ENCODE measurements around the gene PTPN5.
"Not testable (repeated sequence)": the region's sequence is repeated elsewhere in the genome, so short reads cannot be mapped to it uniquely, and the experiment has no call there.

The PTPN5 gene

DNA sequence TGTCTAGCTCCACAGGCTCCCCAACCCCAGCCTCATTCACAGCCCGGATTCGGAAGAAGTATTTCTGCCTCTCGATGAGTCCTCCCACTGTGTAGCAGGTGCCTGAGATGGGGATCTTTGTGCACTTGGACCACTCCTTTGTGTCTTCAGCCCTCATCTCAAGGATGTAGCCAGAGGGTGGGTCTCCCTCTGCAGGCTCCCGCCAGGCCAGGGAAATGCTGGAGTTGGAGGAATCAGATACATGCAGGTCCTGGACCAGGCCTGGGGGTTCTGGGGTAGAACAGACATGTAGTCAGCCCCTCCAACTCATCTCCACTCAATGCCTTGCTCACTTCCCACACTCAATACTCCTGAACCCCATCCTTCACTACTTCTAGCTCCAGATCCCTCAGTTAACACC is 82.2 kb downstream of the PTPN5 start:
- no peak for DNase-seq (ENCODE audit: low read depth)

- DNase-seq (ENCODE audit: low read depth): no peak
Measured at GRCh38 chr11:18707811-18708340, 83.7 kb downstream of the PTPN5 start.

GRCh38 chr11:18706330-18707243 is 85.0 kb downstream of the PTPN5 start:
- DNase-seq (ENCODE audit: low read depth): no peak

DNA sequence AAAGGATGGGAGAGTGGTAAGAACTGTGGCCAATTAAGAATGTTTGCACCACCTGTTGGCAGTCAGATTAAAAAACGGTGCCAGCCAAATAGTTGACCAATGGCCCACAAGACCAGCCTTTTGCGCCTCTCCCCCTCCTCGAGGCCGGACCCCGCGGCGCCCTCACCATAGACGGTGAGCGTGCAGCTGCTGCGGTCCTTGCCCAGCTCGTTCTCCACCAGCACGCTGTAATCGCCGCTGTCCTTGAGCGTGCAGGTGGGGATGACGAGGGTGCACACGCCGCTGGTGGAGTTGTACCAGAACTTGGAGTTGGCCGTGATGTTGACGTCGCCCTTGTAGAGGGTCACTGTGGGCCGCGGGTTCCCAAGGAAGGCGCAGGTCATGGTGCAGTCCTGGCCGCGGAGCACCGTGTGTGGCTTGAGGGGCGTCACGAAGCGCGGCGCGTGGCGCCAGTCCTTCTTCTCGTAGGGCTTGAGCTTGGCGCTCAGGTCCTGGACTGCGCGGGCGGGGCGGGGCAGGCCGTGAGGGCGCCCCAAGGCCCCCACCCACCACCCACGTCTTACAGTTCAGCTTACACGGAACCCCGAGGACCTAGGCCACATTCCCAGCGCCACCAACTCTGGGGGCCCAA is 85.8 kb downstream of the PTPN5 start:
- DNase-seq (ENCODE audit: low read depth): no peak

- no peak for DNase-seq (ENCODE audit: low read depth)
Measured at GRCh38 chr11:18704698-18705097, 86.9 kb downstream of the PTPN5 start.

DNA sequence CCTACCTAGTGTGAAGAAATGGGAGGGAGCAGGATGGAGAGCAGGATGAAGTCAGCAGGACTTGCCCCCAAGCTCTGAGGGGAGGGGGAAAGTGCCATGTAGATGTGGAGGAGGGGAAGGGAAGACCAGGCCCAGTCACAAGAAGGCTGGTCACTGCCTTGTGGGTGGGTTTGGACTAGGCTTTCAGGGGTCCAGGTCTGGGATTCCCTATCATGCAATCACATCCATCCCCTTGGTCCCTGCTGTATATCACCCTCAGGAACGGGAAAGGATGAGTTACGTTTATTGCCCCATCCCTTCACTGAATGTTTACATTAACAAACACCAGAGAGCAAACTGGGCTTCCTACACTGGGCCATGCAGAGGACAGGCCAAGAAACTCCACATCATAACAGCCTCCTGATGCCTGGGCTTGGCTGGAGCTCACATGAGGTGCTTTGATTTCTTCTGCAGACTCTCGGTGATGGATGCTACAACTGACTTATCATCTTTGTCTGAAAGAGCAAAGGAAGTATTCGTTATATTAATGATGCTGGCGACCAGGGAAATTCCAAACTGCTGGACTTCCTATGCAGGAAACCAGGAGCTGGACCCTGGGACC is 87.5 kb downstream of the PTPN5 start:
- DNase-seq (ENCODE audit: low read depth): no peak

DNA sequence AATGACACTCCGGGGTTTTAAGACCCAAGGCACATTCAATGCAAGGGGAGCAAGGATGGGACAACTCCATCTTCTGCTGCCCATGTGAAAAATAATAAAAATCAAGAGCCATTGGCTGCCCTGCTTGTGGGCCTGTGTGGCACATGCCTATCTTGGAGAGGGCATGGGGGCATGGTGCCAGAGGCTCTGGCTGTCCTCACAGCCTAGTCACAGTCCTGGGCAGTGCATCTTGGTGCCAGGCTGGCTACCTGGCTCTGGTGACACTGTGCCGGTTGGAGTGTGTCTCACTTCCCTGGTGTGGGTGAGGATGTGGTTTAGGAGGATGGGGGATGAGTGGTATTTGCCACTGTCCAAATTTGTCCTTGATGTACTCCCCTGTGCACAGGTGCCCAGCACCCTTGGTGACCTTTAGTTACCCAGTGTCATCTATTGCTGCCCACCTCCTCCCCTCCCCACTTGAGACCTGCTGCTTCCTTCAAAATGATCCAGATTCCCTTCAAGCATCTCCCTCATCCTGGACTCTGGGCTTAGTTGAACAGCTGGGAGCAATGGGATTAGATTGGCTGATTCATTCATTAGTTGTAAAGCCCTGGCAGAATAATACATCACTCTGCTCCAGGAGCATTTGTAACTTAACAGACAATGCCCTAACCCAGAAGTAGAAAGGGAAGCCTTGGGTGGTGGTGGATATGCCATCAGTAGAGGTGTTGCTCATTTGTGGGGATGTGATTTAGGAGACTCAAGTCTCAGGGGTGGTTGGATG is 88.4 kb downstream of the PTPN5 start:
- DNase-seq (ENCODE audit: low read depth): no peak

DNA sequence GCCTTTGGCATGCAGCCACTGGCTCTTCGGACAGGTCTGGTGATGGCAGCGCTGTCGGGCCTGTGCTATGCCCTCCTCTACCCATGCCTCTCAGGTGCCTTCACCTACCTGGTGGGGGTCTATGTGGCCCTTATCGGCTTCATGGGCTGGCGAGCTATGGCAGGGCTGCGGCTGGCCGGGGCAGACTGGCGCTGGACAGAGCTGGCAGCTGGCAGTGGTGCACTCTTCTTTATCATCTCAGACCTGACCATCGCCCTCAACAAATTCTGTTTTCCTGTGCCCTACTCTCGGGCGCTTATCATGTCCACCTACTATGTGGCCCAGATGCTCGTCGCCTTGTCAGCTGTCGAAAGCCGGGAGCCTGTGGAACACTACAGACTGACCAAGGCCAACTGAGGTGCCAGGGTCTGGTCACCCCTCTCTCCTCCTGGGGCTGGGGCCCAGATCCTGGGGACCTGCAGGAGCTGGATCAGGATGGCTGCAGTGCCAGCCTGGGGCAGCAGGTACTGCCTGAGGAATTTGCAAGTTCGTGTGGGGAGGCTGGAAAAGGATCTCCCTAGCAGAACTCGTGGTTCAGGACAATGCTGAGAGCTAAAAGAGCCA is 89.9 kb downstream of the PTPN5 start:
- no peak for DNase-seq (ENCODE audit: low read depth)

DNA sequence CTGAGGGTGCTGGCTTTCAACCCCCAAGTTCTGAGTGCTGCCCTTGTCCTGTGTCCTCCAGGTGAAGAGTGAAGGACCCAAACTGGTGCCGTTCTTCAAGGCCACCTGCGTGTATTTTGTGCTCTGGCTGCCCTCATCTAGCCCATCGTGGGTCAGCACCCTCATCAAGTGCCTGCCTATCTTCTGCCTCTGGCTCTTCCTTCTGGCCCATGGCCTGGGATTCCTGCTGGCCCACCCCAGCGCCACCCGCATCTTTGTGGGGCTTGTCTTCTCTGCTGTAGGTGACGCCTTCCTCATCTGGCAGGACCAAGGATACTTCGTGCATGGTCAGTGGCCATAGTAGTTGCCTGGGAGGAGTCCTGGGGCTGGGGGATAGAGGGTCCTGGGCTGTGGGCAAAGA is 90.7 kb downstream of the PTPN5 start:
- DNase-seq (ENCODE audit: low read depth): no peak

DNA sequence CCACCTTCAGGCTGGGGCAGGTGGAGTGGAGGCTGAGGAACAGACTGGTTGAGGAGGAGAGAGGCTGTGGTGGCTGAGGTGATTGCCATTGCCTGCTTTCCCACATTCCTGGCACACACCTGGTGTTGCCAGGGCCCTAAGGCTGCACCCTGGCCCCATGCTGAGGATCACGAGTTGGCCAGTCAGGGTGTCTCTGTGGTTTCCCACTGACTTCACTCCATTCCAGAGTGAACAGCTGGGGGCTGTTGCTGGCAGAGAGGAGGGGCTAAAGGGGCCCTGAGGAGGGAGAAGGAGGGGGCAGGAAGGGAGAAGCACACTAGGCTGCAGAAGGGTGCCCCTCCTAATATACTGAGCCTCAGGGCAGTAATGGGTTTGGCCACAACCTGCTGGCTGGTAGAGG is 91.2 kb downstream of the PTPN5 start:
- no peak for DNase-seq (ENCODE audit: low read depth)

GRCh38 chr11:18699848-18700261 is 91.7 kb downstream of the PTPN5 start:
- DNase-seq (ENCODE audit: low read depth): no peak

DNA sequence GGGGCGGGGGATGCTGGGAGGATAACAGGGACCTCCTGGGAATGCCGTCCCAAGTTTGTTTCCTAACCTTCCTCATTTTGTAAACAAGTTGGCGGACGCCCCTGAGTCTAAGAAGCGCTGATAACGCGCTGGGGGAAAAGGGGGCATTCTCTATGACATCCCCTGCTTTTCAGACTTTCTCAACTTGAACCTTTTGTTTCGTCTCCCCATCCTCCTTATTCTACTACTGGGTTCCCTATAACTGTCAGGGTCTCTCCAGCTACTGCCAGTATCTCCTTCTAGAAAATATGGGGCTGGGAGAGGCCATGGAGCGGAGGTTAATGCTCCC is 92.4 kb downstream of the PTPN5 start:
- DNase-seq (ENCODE audit: low read depth): no peak

DNA sequence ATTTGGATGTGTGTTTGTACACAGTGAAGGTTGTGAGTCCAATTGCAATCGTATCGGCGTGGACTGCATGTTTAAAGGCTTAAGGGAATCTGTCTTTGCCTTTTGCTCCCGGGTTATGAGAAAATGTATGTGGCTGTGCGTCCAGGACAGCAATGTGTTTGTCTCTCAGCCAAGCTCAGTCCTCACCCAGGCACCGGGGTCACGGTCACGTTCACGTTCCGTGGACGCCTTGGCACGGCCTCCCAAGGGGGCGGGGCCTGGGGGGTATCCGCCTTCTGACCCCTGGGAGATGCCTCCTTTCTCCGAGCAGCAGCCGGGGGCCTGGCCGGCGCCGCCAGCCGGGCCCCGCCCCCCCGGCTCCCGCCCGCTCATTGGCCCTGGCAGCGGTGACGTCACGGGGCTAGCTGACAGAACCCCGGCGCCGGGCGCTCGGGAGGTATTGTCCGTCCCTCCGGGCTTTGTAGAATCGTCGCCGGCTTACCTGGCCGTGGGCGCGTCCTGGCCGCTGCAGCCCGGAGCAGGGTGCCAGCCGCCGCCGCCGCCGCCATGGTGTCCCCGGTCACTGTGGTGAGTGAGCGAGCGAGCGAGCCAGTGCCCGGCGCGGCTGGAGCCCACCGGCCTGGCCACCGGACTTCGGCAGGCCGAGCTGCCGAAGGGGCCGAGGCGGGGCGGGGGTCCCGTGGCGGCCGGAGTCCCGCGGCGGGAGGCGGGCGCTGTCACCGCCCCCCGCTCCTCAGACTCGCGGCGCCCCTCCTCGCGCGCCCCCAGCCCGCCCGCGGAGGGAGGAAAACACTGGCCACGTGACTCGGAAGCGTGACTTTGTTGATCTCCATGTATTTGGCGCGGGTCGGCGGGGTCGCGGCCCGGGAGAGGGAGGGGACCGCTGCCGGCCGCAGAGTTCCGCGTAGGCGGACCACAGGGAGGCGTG is 93.0 kb downstream of the PTPN5 start, which contains the start of gene TMEM86A:
TSS of gene TMEM86A (plus strand) at position 439 of the 928 bp plus-strand sequence. CDS start at position 547, 108 bp downstream.
- peak; percentile 73 for DNase-seq (ENCODE audit: low read depth)

- DNase-seq (ENCODE audit: low read depth): no peak
Measured at GRCh38 chr11:18697576-18697975, 94.0 kb downstream of the PTPN5 start.

GRCh38 chr11:18696638-18697225 is 94.9 kb downstream of the PTPN5 start:
- DNase-seq (ENCODE audit: low read depth): no peak

- DNase-seq (ENCODE audit: low read depth): no peak
Measured at GRCh38 chr11:18692941-18693760, 98.4 kb downstream of the PTPN5 start.

DNA sequence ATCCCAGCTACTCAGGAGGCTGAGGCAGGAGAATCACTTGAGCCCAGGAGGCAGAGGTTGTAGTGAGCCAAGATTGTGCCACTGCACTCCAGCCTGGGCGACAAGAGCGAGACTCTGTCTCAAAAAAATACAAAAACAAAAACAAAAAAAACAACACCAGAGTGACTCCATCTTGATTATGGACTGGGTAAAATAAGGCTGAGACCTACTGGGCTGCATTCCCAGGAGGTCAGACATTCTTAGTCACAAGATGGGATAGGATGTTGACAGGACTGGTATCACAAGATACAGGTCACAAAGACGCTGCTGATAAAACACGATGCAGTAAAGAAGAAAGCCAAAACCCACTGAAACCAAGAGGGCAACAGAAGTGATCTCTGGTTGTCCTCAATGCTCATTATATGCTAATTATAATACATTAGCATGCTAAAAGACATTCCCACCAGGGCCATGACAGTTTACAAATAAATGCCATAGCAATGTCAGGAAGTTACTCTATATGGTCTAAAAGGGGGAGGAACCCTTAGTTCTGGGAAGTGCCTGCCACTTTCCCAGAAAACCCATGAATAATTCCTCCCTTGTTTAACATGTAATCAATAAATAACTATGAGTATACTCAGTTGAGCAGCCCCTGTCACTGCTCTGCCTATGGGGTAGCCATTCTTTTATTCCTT is 100.0 kb downstream of the PTPN5 start:
- not testable (repeated sequence) for DNase-seq (ENCODE audit: low read depth)

DNA sequence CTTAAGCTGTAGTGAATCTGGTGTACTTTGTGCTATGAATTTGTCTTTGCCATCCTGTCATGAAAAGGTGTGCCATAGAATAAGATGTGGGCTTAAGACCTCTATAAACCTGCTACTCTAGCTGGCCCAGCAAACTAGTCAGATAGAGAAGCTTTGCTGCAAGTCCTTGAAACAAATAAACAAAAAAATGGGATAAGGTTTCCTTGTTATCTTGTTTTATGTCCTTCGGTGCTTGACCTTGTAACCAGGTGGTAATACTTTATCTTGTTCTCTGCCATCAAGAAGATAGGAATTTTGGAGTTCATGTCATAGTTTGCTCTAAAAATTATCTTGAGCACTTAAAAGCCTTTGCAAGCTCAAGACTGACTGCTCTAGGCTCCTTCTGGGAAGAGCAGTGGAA is 107.3 kb downstream of the PTPN5 start:
- DNase-seq (ENCODE audit: low read depth): no peak

DNA sequence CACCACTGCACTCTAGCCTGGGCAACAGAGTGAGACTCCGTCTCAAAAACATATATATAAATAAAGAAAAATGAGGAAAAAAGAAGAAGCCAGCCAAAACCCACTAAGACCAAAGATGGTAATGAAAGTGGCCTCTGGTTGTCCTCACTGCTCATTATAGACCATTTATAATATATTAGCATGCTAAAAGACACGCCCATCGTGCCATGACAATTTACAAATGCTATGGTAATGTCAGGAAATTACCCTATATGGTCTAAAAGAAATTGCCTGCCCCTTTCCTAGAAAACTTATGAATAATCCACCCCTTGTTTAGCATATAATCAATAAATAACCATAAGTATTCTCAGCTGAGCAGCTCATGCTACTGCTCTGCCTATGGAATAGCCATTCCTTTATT is 109.1 kb downstream of the PTPN5 start:
- no peak for DNase-seq (ENCODE audit: low read depth)
